UCSD-AML1 (cell line): Measurements from ENCODE around the gene LRRC17.

Experiments used
- DNase-seq: peaks from one replicate; lab custom pipeline; 2025; ENCODE audit not compliant: unreplicated experiment; lab: John Stamatoyannopoulos, UW

Gene LRRC17

GRCh38 chr7:102985176-102985783, 72.5 kb downstream of the LRRC17 start:
- no peak for DNase-seq

GRCh38 chr7:102988088-102988487, 75.3 kb downstream of the LRRC17 start:
- DNase-seq: no peak

- DNase-seq: no peak
Measured at GRCh38 chr7:102988631-102989560, 76.1 kb downstream of the LRRC17 start.

GRCh38 chr7:102990642-102991041, 77.8 kb downstream of the LRRC17 start:
- no peak for DNase-seq

GRCh38 chr7:102991077-102991539, 78.3 kb downstream of the LRRC17 start:
- no peak for DNase-seq

GRCh38 chr7:102991540-102992214, 78.9 kb downstream of the LRRC17 start:
- DNase-seq: peak; percentile 11

GRCh38 chr7:102992509-102992937, 79.7 kb downstream of the LRRC17 start:
- DNase-seq: no peak

GRCh38 chr7:102992938-102993717, 80.3 kb downstream of the LRRC17 start:
- DNase-seq: no peak

- no peak for DNase-seq
Measured at GRCh38 chr7:102993718-102994029, 80.9 kb downstream of the LRRC17 start.

- no peak for DNase-seq
Measured at GRCh38 chr7:102994567-102994966, 81.8 kb downstream of the LRRC17 start.
